Heart left ventricle (tissue), 13 donors: ENCODE data around the gene SLC9B2.

Source experiments
- POLR2A ChIP-seq, 2 donors: fragments of 450-650 bp; IDR thresholded peaks; one replicate each; pipeline ENCODE4 v1.6.1; 2017; ENCODE audit warnings: antibody characterized with exemption in 2 of 2, mild to moderate bottlenecking in 2 of 2, moderate library complexity in 2 of 2
- TF ChIP-seq, protein P1 (sequence below), 12 donors: fragments of 200-600 bp; sonication (generic) in 4 of 12; IDR thresholded peaks; one replicate each; pipeline versions ENCODE4 v1.5.0 to v1.8.0; 2018 to 2022; ENCODE audit warnings: antibody characterized with exemption in 12 of 12, mild to moderate bottlenecking in 5 of 12
- donor health status: ischemic (EF 13 %, LVEDD 7.1; RV severe dilation, severe dysfunction).
- donor health status: DM: no; HTN: yes; CAD: no.
- donor health status: DM: no; HTN: no; CAD: no.
- donor health status: ischemic (EF 25% LVEDD 6.9; RV normal size, moderate dysfunction).
- donor health status: ischemic (EF 25% LVEDD 5.7; RV mildly dilated, moderate dysfunction).
- donor health status: ischemic (EF 35%, LVEDD 5.7; RV mildly dilated, moderate dysfunction).
- donor health status: nonischemic (EF 11% LVEDD 7.7; RV severe dilation, severe dysfunction).
- donor health status: DM: yes; HTN: yes; CAD: no.
- donor health status: PGD.
- donor health status: ischemic (EF 29% LVEDD 5.4; RV normal size, mild dysfunction).
- donor health status: nonischemic (EF 23%, LVEDD 6.1; RV moderate dilation, normal function).

DNA sequence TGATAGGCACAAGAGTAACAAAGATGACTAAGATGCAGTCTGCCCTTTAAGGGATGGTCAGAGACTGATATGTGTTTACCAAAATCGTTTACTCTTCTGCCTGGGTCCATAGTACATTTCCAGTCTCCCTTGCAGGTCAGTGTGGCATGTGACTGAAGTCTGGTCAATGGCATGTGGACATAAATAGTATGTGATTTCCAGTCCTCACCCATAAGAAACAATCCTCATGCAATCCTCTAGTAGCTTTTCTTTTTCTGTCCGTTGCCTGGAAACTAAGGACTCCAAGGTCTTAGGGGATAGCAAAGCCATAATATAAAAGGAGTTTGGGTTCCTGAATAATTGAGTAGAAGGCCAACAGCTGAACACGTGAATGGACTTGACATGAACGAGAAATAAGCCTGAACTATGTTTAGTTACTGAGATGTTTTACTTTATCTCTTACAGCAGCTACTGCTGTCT lies 1.1 kb downstream of the SLC9B2 start:
- TF ChIP-seq, protein P1, sequence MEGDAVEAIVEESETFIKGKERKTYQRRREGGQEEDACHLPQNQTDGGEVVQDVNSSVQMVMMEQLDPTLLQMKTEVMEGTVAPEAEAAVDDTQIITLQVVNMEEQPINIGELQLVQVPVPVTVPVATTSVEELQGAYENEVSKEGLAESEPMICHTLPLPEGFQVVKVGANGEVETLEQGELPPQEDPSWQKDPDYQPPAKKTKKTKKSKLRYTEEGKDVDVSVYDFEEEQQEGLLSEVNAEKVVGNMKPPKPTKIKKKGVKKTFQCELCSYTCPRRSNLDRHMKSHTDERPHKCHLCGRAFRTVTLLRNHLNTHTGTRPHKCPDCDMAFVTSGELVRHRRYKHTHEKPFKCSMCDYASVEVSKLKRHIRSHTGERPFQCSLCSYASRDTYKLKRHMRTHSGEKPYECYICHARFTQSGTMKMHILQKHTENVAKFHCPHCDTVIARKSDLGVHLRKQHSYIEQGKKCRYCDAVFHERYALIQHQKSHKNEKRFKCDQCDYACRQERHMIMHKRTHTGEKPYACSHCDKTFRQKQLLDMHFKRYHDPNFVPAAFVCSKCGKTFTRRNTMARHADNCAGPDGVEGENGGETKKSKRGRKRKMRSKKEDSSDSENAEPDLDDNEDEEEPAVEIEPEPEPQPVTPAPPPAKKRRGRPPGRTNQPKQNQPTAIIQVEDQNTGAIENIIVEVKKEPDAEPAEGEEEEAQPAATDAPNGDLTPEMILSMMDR (IDR thresholded peaks at IDR 0.05) = no peak
- no peak for TF ChIP-seq POLR2A (IDR thresholded peaks at IDR 0.05)
